A673 (cell line): ENCODE results near the gene ANKRD44. TPM values are rescaled to one million over a fixed set of nuclear protein-coding genes. Genes with fewer than 3 reads are reported as not detected.

Experiments used
- BruUV-seq: library from RNA; stranded (reverse); fragments of 400-500 nt; replicated peaks from 2 replicates; lab custom pipeline; 2021; lab: Mats Ljungman, UMichigan
- CTCF ChIA-PET: fragments of 300-600 bp; sonication (Branson Sonifier 250); formaldehyde crosslinking; loops from one replicate; lab custom pipeline; 2022; ENCODE audit warnings: antibody characterized with exemption; lab: Charles Lee
- POLR2A ChIA-PET: fragments of 300-600 bp; sonication (Branson Sonifier 250); formaldehyde crosslinking; loops from one replicate; lab custom pipeline; 2022; ENCODE audit warnings: antibody characterized with exemption; ENCODE audit not compliant: low non-redundant PET; lab: Charles Lee
- DNase-seq: peaks from one replicate; pipeline ENCODE4 v3.0.0-alpha.2; 2015; ENCODE audit warnings: low spot score
- H3K27ac ChIP-seq: fragments of 200-600 bp; sonication (generic); 2 replicates; pipeline ENCODE4 v1.5.1; 2016; ENCODE audit warnings: mixed run types, low read depth, mild to moderate bottlenecking, mixed read lengths, antibody characterized with exemption, low read length; ENCODE audit not compliant: poor library complexity, severe bottlenecking
- H3K27me3 ChIP-seq: fragments of 200-600 bp; sonication (generic); replicated peaks from 2 replicates; pipeline ENCODE4 v1.6.1; 2017; ENCODE audit warnings: mixed run types, low read depth, mild to moderate bottlenecking, mixed read lengths, antibody characterized with exemption, low read length; ENCODE audit not compliant: insufficient read depth, poor library complexity
- H3K36me3 ChIP-seq: fragments of 200-600 bp; sonication (generic); 2 replicates; pipeline ENCODE4 v1.6.1; 2016; ENCODE audit warnings: mixed run types, mild to moderate bottlenecking, mixed read lengths, antibody characterized with exemption, low read length; ENCODE audit not compliant: insufficient read depth, poor library complexity, severe bottlenecking
- H3K4me1 ChIP-seq: fragments of 200-600 bp; sonication (generic); 2 replicates; pipeline ENCODE4 v1.6.1; 2017; ENCODE audit warnings: mixed run types, mild to moderate bottlenecking, mixed read lengths, antibody characterized with exemption, low read length; ENCODE audit not compliant: insufficient read depth, poor library complexity, severe bottlenecking
- H3K4me3 ChIP-seq: fragments of 200-600 bp; sonication (generic); 2 replicates; pipeline ENCODE4 v1.5.1; 2016; ENCODE audit warnings: low read depth, mixed run types, mild to moderate bottlenecking, mixed read lengths, low read length; ENCODE audit not compliant: poor library complexity, severe bottlenecking
- H3K9me3 ChIP-seq: fragments of 200-600 bp; sonication (generic); 2 replicates; pipeline ENCODE4 v1.6.1; 2016; ENCODE audit warnings: mixed run types, low read depth, mild to moderate bottlenecking, mixed read lengths, antibody characterized with exemption, low read length; ENCODE audit not compliant: poor library complexity, severe bottlenecking
- CTCF ChIP-seq: fragments of 300-800, 200-600 bp; sonication (generic); conservative IDR thresholded peaks from 2 replicates; pipeline ENCODE4 v1.5.1; 2017; ENCODE audit warnings: low read depth, mild to moderate bottlenecking, antibody characterized with exemption, low read length, moderate library complexity, mixed read lengths
- EZH2 ChIP-seq: fragments of 200-600 bp; sonication (generic); IDR thresholded peaks from 2 replicates; pipeline ENCODE4 v1.6.1; 2017; ENCODE audit warnings: borderline replicate concordance, low read depth, mild to moderate bottlenecking, mixed read lengths, antibody characterized with exemption, low read length; ENCODE audit not compliant: poor library complexity, severe bottlenecking
- intact Hi-C: fragments of 100-400 bp; cut with micrococcal nuclease; formaldehyde crosslinking; loops from one replicate; pipeline ENCODE4 v1.10.0; 2022; ENCODE audit not compliant: unreplicated experiment
- total RNA-seq: library from RNA; stranded (reverse); gene quantifications from 2 replicates; pipeline ENCODE4 v1.2.3, GENCODE V29; 2021

The ANKRD44 gene
- total RNA-seq, 1 experiment from 2014 or later: 17.0 TPM

GRCh38 chr2:197270601-197271000, 40.0 kb downstream of the ANKRD44 start:
- Histone ChIP-seq H3K4me3 (no peak overlapping the region), H3K27me3 (no peaks in the 10 kb centered on the region), H3K36me3 (no peaks in the 10 kb centered on the region), H3K9me3 (no peaks in the 10 kb centered on the region), H3K4me1 (no peaks in the 10 kb centered on the region), H3K27ac (no peak overlapping the region)
- DNase-seq: no peak
- intact Hi-C loops: no loop called here
- POLR2A ChIA-PET: no interaction called here
- TF ChIP-seq EZH2 (no peak), CTCF (no peak)
- BruUV-seq: no TSS peak
- CTCF ChIA-PET: no interaction called here

GRCh38 chr2:197269815-197270214, 40.8 kb downstream of the ANKRD44 start:
- no TSS peak for BruUV-seq
- TF ChIP-seq CTCF: no peak
- TF ChIP-seq EZH2: no peak
- POLR2A ChIA-PET: no interaction called here

GRCh38 chr2:197268786-197269584, 41.6 kb downstream of the ANKRD44 start:
- no TSS peak for BruUV-seq
- ChIA-PET POLR2A (no interaction called here), CTCF (no interaction called here)
- H3K36me3 ChIP-seq: no peaks in the 10 kb centered on the region
- H3K27me3 ChIP-seq: no peaks in the 10 kb centered on the region
- H3K4me1 ChIP-seq: no peaks in the 10 kb centered on the region
- H3K4me3 ChIP-seq: no peak overlapping the region
- H3K9me3 ChIP-seq: no peaks in the 10 kb centered on the region
- no peak overlapping the region for H3K27ac ChIP-seq
- intact Hi-C loops: no loop called here
- no peak for DNase-seq
- TF ChIP-seq CTCF: no peak
- TF ChIP-seq EZH2: no peak

More at GRCh38 chr2:197269815-197270214, 40.8 kb downstream of the ANKRD44 start:
- Histone ChIP-seq H3K4me1 (no peaks in the 10 kb centered on the region), H3K27ac (no peak overlapping the region), H3K4me3 (no peak overlapping the region), H3K36me3 (no peaks in the 10 kb centered on the region), H3K27me3 (no peaks in the 10 kb centered on the region), H3K9me3 (no peaks in the 10 kb centered on the region)
- DNase-seq: no peak
- intact Hi-C loops: no loop called here
- CTCF ChIA-PET: no interaction called here
